Colonic mucosa (tissue), 4 donors: ENCODE measurements around the gene MICU2. TPM values are rescaled to one million over a fixed set of nuclear protein-coding genes. Genes with fewer than 3 reads are reported as not detected.

Experiments used
- DNase-seq: peaks from one replicate; pipeline ENCODE4 v3.0.0-alpha.2; 2020
- H3K27ac ChIP-seq: fragments of 200-600 bp; one replicate; pipeline ENCODE4 v1.8.0; 2021
- H3K27me3 ChIP-seq: fragments of 200-600 bp; one replicate; pipeline ENCODE4 v1.8.0; 2021
- H3K36me3 ChIP-seq: fragments of 200-600 bp; one replicate; pipeline ENCODE4 v1.8.0; 2021
- H3K4me1 ChIP-seq: fragments of 200-600 bp; one replicate; pipeline ENCODE4 v1.8.0; 2021; ENCODE audit warnings: mild to moderate bottlenecking
- H3K4me3 ChIP-seq: fragments of 200-600 bp; one replicate; pipeline ENCODE4 v1.8.0; 2021
- H3K9ac ChIP-seq, 2 donors: one replicate each; pipeline ENCODE4 v1.7.0; 2013; ENCODE audit warnings: control low read depth in 2 of 2, low read depth in 2 of 2, low read length in 2 of 2
- H3K9me3 ChIP-seq: fragments of 200-600 bp; one replicate; pipeline ENCODE4 v1.8.0; 2021
- intact Hi-C: fragments of 100-400 bp; cut with DNase I; formaldehyde crosslinking; loops from one replicate; pipeline ENCODE4 v1.14.1; 2022
- total RNA-seq, 2 donors: library from RNA; stranded (reverse); fragmentation: NEBNext Ultra II Directional in 1 of 2; extraction: Animal tissue kit (Norgen Biotek cat#: 25700) in 1 of 2; gene quantifications; one replicate each; pipeline ENCODE4 v1.2.1, GENCODE V29; 2021
- TF ChIP-seq, protein P1 (sequence below): fragments of 200-600 bp; IDR thresholded peaks from one replicate; pipeline ENCODE4 v1.8.0; 2022; ENCODE audit warnings: antibody characterized with exemption, mild to moderate bottlenecking
- donor health status: healthy.
- donor health status: DM: no; HTN: no; CAD: no.
- donor health status: DM: no; HTN: no; CAD: no.

MICU2 gene
- total RNA-seq, 2 donors from 2014 or later = 32.3 to 54.6 TPM

- H3K27me3 ChIP-seq = no peaks in the 10 kb centered on the region
- no peak overlapping the region for H3K4me3 ChIP-seq
- H3K9ac ChIP-seq = no peak overlapping the region
- no peaks in the 10 kb centered on the region for H3K4me1 ChIP-seq
- H3K36me3 ChIP-seq = no peaks in the 10 kb centered on the region
- TF ChIP-seq, protein P1, sequence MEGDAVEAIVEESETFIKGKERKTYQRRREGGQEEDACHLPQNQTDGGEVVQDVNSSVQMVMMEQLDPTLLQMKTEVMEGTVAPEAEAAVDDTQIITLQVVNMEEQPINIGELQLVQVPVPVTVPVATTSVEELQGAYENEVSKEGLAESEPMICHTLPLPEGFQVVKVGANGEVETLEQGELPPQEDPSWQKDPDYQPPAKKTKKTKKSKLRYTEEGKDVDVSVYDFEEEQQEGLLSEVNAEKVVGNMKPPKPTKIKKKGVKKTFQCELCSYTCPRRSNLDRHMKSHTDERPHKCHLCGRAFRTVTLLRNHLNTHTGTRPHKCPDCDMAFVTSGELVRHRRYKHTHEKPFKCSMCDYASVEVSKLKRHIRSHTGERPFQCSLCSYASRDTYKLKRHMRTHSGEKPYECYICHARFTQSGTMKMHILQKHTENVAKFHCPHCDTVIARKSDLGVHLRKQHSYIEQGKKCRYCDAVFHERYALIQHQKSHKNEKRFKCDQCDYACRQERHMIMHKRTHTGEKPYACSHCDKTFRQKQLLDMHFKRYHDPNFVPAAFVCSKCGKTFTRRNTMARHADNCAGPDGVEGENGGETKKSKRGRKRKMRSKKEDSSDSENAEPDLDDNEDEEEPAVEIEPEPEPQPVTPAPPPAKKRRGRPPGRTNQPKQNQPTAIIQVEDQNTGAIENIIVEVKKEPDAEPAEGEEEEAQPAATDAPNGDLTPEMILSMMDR = no peak
- no peak overlapping the region for H3K27ac ChIP-seq
- no peaks in the 10 kb centered on the region for H3K9me3 ChIP-seq
- DNase-seq = no peak
- intact Hi-C loops = no loop called here
These were observed 74.7 kb downstream of the MICU2 start for GRCh38 chr13:21529146-21529893.

DNA sequence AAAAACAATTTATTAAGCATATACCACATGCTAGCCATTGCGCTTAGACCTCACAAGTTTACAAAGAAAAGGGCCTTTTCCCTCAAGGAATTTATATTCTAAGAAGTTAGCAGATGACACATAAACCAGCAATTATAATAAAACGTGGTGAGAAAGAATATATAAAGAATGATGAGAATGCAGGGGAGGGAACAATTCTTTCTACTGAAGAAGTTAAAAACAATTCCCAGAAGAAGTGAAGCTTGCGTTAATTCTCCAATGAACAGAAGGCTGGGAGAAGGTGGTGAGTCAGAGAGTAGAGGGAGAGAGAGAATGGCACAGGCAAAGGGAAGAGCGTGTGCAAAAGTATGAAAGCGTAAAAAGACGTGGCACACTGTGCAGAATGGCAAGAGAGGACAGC is 75.4 kb downstream of the MICU2 start:
- Histone ChIP-seq H3K27ac (no peak overlapping the region), H3K27me3 (no peaks in the 10 kb centered on the region), H3K9me3 (no peaks in the 10 kb centered on the region), H3K4me3 (no peak overlapping the region), H3K36me3 (no peaks in the 10 kb centered on the region), H3K9ac (no peak overlapping the region), H3K4me1 (no peaks in the 10 kb centered on the region)
- no peak for DNase-seq
- intact Hi-C loops = no loop called here
- TF ChIP-seq, protein P1 = no peak

GRCh38 chr13:21526707-21527540 is 77.0 kb downstream of the MICU2 start:
- no peak for DNase-seq
- H3K9ac ChIP-seq = no peak overlapping the region
- H3K9me3 ChIP-seq = no peaks in the 10 kb centered on the region
- no peaks in the 10 kb centered on the region for H3K36me3 ChIP-seq
- TF ChIP-seq, protein P1 = no peak
- H3K4me3 ChIP-seq = no peak overlapping the region
- no peaks in the 10 kb centered on the region for H3K27me3 ChIP-seq
- no peak overlapping the region for H3K27ac ChIP-seq
- no peaks in the 10 kb centered on the region for H3K4me1 ChIP-seq
- intact Hi-C loops = no loop called here

- Histone ChIP-seq H3K9me3 (no peaks in the 10 kb centered on the region), H3K4me3 (no peak overlapping the region), H3K27me3 (no peaks in the 10 kb centered on the region), H3K9ac (no peak overlapping the region), H3K36me3 (no peaks in the 10 kb centered on the region), H3K27ac (no peak overlapping the region), H3K4me1 (no peaks in the 10 kb centered on the region)
- DNase-seq = no peak
- TF ChIP-seq, protein P1 = no peak
- intact Hi-C loops = no loop called here
These were observed 81.1 kb downstream of the MICU2 start for GRCh38 chr13:21522847-21523246.

DNA sequence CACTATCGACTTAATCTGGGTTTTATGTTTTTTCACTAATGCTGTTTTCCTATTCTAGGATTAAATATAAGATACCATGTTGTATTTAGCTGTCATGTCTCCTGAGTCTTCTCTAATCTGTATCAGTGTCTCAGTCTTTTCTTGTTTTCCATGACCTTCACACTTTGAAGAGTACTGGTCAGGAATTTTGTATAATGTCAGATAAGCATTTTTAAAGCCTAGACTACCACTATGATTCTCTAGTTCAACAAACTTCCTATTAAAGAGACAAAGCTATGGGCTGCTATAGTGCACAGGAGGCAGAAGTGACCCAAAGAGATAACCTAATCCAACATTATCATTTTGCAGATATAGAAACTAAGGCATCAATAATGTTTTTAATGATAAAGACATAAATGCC is 81.8 kb downstream of the MICU2 start:
- H3K27ac ChIP-seq = no peak overlapping the region
- H3K27me3 ChIP-seq = no peaks in the 10 kb centered on the region
- no peak overlapping the region for H3K4me3 ChIP-seq
- TF ChIP-seq, protein P1 = no peak
- no peak for DNase-seq
- H3K9me3 ChIP-seq = no peaks in the 10 kb centered on the region
- intact Hi-C loops = no loop called here
- no peaks in the 10 kb centered on the region for H3K4me1 ChIP-seq
- no peak overlapping the region for H3K9ac ChIP-seq
- no peaks in the 10 kb centered on the region for H3K36me3 ChIP-seq
